IMR-90 (cell line): ENCODE results near the gene MSL3. TPM values are rescaled to one million over a fixed set of nuclear protein-coding genes. Genes with fewer than 3 reads are reported as not detected.

Experiments used
- ATAC-seq: fragments of 200-7000 bp; cut with Tn5 transposase; 2 replicates; pipeline ENCODE4 v1.9.1; 2020; ENCODE audit warnings: low read depth, mild to moderate bottlenecking, moderate library complexity
- BruUV-seq: library from RNA; stranded (reverse); fragments of 400-500 nt; replicated peaks from 2 replicates; lab custom pipeline; 2021; lab: Mats Ljungman, UMichigan
- CTCF ChIA-PET: fragments of 300-600 bp; formaldehyde crosslinking; extraction: SDS; loops from one replicate; lab custom pipeline; 2021; ENCODE audit warnings: antibody characterized with exemption; lab: Yijun Ruan, JAX
- POLR2A ChIA-PET: fragments of 300-600 bp; sonication (Branson Sonifier 250); formaldehyde crosslinking; loops from one replicate; lab custom pipeline; 2022; ENCODE audit warnings: antibody characterized with exemption; ENCODE audit not compliant: unreplicated experiment; lab: Charles Lee
- DNase-seq: peaks from one replicate; pipeline ENCODE4 v3.0.0; 2013
- H2AFZ ChIP-seq: replicated peaks from 2 replicates; pipeline ENCODE3; 2013; ENCODE audit warnings: low read length, mild to moderate bottlenecking; ENCODE audit not compliant: poor library complexity
- H2AK5ac ChIP-seq: 2 replicates; pipeline ENCODE4 v1.6.1; 2013; ENCODE audit warnings: low read depth, low read length, inconsistent platforms
- H2AK9ac ChIP-seq: replicated peaks from 2 replicates; pipeline ENCODE3; 2013; ENCODE audit warnings: mild to moderate bottlenecking, low read depth, low read length, moderate library complexity; ENCODE audit not compliant: poor library complexity
- H2BK120ac ChIP-seq: 2 replicates; pipeline ENCODE4 v1.6.1; 2013; ENCODE audit warnings: low read depth, low read length, inconsistent platforms
- H2BK15ac ChIP-seq: 3 replicates; pipeline ENCODE4 v1.6.1; 2013; ENCODE audit warnings: low read depth, low read length, inconsistent platforms
- H2BK20ac ChIP-seq: 2 replicates; pipeline ENCODE4 v1.6.1; 2013; ENCODE audit warnings: low read depth, mild to moderate bottlenecking, inconsistent platforms, low read length, moderate library complexity
- H2BK5ac ChIP-seq: 2 replicates; pipeline ENCODE4 v1.6.1; 2013; ENCODE audit warnings: mild to moderate bottlenecking, low read depth, low read length, inconsistent platforms; ENCODE audit not compliant: poor library complexity, severe bottlenecking
- H3K14ac ChIP-seq: replicated peaks from 2 replicates; pipeline ENCODE4 v1.6.1; 2013; ENCODE audit warnings: low read depth, low read length, inconsistent platforms
- H3K18ac ChIP-seq: 2 replicates; pipeline ENCODE4 v1.6.1; 2013; ENCODE audit warnings: low read depth, low read length, control low read depth
- H3K23ac ChIP-seq: 2 replicates; pipeline ENCODE4 v1.6.1; 2013; ENCODE audit warnings: low read depth, low read length, inconsistent platforms
- H3K27ac ChIP-seq: 2 replicates; pipeline ENCODE4 v1.5.1; 2013; ENCODE audit warnings: mild to moderate bottlenecking, control low read depth, low read length; ENCODE audit not compliant: insufficient read depth
- H3K27me3 ChIP-seq: 2 replicates; pipeline ENCODE4 v1.6.1; 2013; ENCODE audit warnings: low read length; ENCODE audit not compliant: control insufficient read depth, insufficient read depth
- H3K36me3 ChIP-seq: 2 replicates; pipeline ENCODE4 v1.6.1; 2013; ENCODE audit warnings: low read length, mixed read lengths; ENCODE audit not compliant: control insufficient read depth, insufficient read depth
- H3K4ac ChIP-seq: 2 replicates; pipeline ENCODE4 v1.6.1; 2013; ENCODE audit warnings: low read depth, low read length, inconsistent platforms
- H3K4me1 ChIP-seq: 2 replicates; pipeline ENCODE4 v1.6.1; 2013; ENCODE audit warnings: low read length, mixed read lengths; ENCODE audit not compliant: control insufficient read depth, insufficient read depth
- H3K4me2 ChIP-seq: 2 replicates; pipeline ENCODE4 v1.6.1; 2013; ENCODE audit warnings: low read depth, mild to moderate bottlenecking, control low read depth, low read length, moderate library complexity
- H3K4me3 ChIP-seq: 2 replicates; pipeline ENCODE4 v1.5.1; 2013; ENCODE audit warnings: low read depth, mild to moderate bottlenecking, control low read depth, low read length, moderate library complexity; ENCODE audit not compliant: insufficient read depth
- H3K56ac ChIP-seq: 2 replicates; pipeline ENCODE4 v1.6.1; 2013; ENCODE audit warnings: low read length, inconsistent platforms; ENCODE audit not compliant: insufficient read depth; ENCODE audit errors: extremely low read depth
- H3K79me1 ChIP-seq, 2 experiments: 2 replicates each; pipeline ENCODE4 v1.6.1; 2013; ENCODE audit warnings: low read length in 2 of 2, inconsistent platforms in 1 of 2, low read depth in 1 of 2
- H3K9ac ChIP-seq: 2 replicates; pipeline ENCODE4 v1.6.1; 2013; ENCODE audit warnings: low read depth, low read length, control low read depth
- H3K9me1 ChIP-seq: 2 replicates; pipeline ENCODE4 v1.6.1; 2013; ENCODE audit warnings: low read length, inconsistent platforms; ENCODE audit not compliant: insufficient read depth
- H3K9me3 ChIP-seq: 2 replicates; pipeline ENCODE4 v1.6.1; 2013; ENCODE audit warnings: low read length; ENCODE audit not compliant: control insufficient read depth, insufficient read depth
- H4K20me1 ChIP-seq: 2 replicates; pipeline ENCODE4 v1.6.1; 2013; ENCODE audit warnings: low read length, inconsistent platforms; ENCODE audit not compliant: insufficient read depth
- H4K5ac ChIP-seq: 2 replicates; pipeline ENCODE4 v1.6.1; 2013; ENCODE audit warnings: mild to moderate bottlenecking, low read depth, low read length, control low read depth
- H4K8ac ChIP-seq, 2 experiments: 2 replicates each; pipeline ENCODE4 v1.6.1; 2013; ENCODE audit warnings: low read depth in 2 of 2, low read length in 2 of 2, control low read depth in 1 of 2, inconsistent platforms in 1 of 2
- H4K91ac ChIP-seq: 2 replicates; pipeline ENCODE4 v1.6.1; 2013; ENCODE audit warnings: low read depth, low read length, inconsistent platforms; ENCODE audit not compliant: insufficient read depth
- CEBPB ChIP-seq: IDR thresholded peaks from 2 replicates; pipeline ENCODE4 v1.6.1; 2012; ENCODE audit warnings: low read depth, low read length, improper control_type of control experiment
- CTCF ChIP-seq: conservative IDR thresholded peaks from 2 replicates; pipeline ENCODE4 v1.5.1; 2012; ENCODE audit warnings: mild to moderate bottlenecking, low read depth, low read length, improper control_type of control experiment
- MAZ ChIP-seq: IDR thresholded peaks from 2 replicates; pipeline ENCODE4 v1.6.1; 2012; ENCODE audit warnings: low read depth, mild to moderate bottlenecking, low read length, improper control_type of control experiment, moderate library complexity, borderline replicate concordance
- MXI1 ChIP-seq: IDR thresholded peaks from 2 replicates; pipeline ENCODE4 v1.6.1; 2012; ENCODE audit warnings: low read depth, mild to moderate bottlenecking, low read length, moderate library complexity, borderline replicate concordance
- RAD21 ChIP-seq: IDR thresholded peaks from 2 replicates; pipeline ENCODE4 v1.6.1; 2012; ENCODE audit warnings: low read length, improper control_type of control experiment
- RFX5 ChIP-seq: IDR thresholded peaks from 2 replicates; pipeline ENCODE4 v1.8.0; 2012; ENCODE audit warnings: low read depth, mild to moderate bottlenecking, low read length, moderate library complexity
- SMC3 ChIP-seq: fragments of 150-350 bp; IDR thresholded peaks from 2 replicates; pipeline ENCODE4 v1.6.1; 2016; ENCODE audit warnings: low read depth, mild to moderate bottlenecking, antibody characterized with exemption, low read length, moderate library complexity
- WGBS, 2 experiments: methylation state at CpG; one replicate each; pipeline versions ENCODE4 v1.1.5 to v1.1.7; 2013; ENCODE audit warnings: missing lambda C conversion rate in 2 of 2; ENCODE audit not compliant: insufficient read length in 1 of 2; ENCODE audit errors: extremely low coverage in 2 of 2; 5-methylcytosine and 5-hydroxymethylcytosine counted together
- dilution Hi-C: fragments of 300-500 bp; cut with HindIII; formaldehyde crosslinking; loops from one replicate; pipeline ENCODE4 v1.14.3; 2018; ENCODE audit warnings: low sequenced_read_pairs; ENCODE audit not compliant: unreplicated experiment
- in situ Hi-C: fragments of 300-500 bp; cut with MboI; formaldehyde crosslinking; loops from 3 replicates; pipeline ENCODE4 v1.14.3; 2019; ENCODE audit warnings: low sequenced_read_pairs, inconsistent platforms, mixed read lengths
- intact Hi-C: fragments of 100-400 bp; cut with micrococcal nuclease; formaldehyde crosslinking; loops from 2 replicates; pipeline ENCODE4 v1.10.0; 2022
- polyA plus RNA-seq, 3 experiments: library from polyadenylated mRNA; depleted of rRNA; stranded (reverse); fragments of >200 nt; gene quantifications; 2 replicates each; pipeline ENCODE4 v1.2.3, GENCODE V29; 2012; ENCODE audit warnings: low replicate concordance in 1 of 3
- total RNA-seq: library from RNA; depleted of rRNA; stranded (reverse); fragments of >200 nt; gene quantifications from 2 replicates; pipeline ENCODE4 v1.2.3, GENCODE V29; 2012

MSL3 gene
- total and polyA plus RNA-seq, 2 of the 4 experiments (the other 2 are of a cell fraction): 19.6 to 21.3 TPM

GRCh38 chrX:11791537-11791936 lies 33.5 kb downstream of the MSL3 start:
- no peak overlapping the region for H2BK120ac ChIP-seq
- no peak overlapping the region for H4K5ac ChIP-seq
- H3K18ac ChIP-seq: no peak overlapping the region
- no peak overlapping the region for H2BK15ac ChIP-seq
- H4K8ac ChIP-seq: no peak overlapping the region
- TF ChIP-seq CEBPB: no peak
- no peak for TF ChIP-seq SMC3
- no peak for TF ChIP-seq RAD21
- TF ChIP-seq MAZ: no peak
- no peak for TF ChIP-seq RFX5
- no peak for TF ChIP-seq CTCF
- TF ChIP-seq MXI1: no peak
- H3K4me3 ChIP-seq: no peak overlapping the region
- H2BK20ac ChIP-seq: no peak overlapping the region
- no peak overlapping the region for H2AK5ac ChIP-seq
- H3K27me3 ChIP-seq: no peaks in the 10 kb centered on the region
- ChIA-PET POLR2A (no interaction called here), CTCF (no interaction called here)
- no peak overlapping the region for H3K27ac ChIP-seq
- ATAC-seq (no peak), DNase-seq (no peak)
- H4K20me1 ChIP-seq: no peaks in the 10 kb centered on the region
- no peak overlapping the region for H3K4me2 ChIP-seq
- no peaks in the 10 kb centered on the region for H3K4me1 ChIP-seq
- H3K9ac ChIP-seq: no peak overlapping the region
- no peak overlapping the region for H2BK5ac ChIP-seq
- no peak overlapping the region for H3K56ac ChIP-seq
- no peak overlapping the region for H3K14ac ChIP-seq
- H3K9me3 ChIP-seq: no peaks in the 10 kb centered on the region; the same call in 1 of the 2 replicates
- no TSS peak for BruUV-seq
- H2AK9ac ChIP-seq: no peak overlapping the region
- H3K9me1 ChIP-seq: no peaks in the 10 kb centered on the region
- intact Hi-C loops (loop anchor here (5.0 kb wide), 1 partner anchor 116 kb away; no protein-coding TSS in a partner anchor), in situ Hi-C loops (no loop called here), dilution Hi-C loops (no loop called here)
- no CpG with 5 or more reads among the region's 1 CpG for WGBS, 2 experiments
- no peak overlapping the region for H3K23ac ChIP-seq
- no peak overlapping the region for H3K4ac ChIP-seq
- no peak overlapping the region for H2AFZ ChIP-seq
- no peaks in the 10 kb centered on the region for H3K79me1 ChIP-seq
- H3K36me3 ChIP-seq: no peaks in the 10 kb centered on the region
- H4K91ac ChIP-seq: no peak overlapping the region
